GM06990 (cell line): ENCODE measurements around the gene ELF1.
A peak's percentile ranks its signal among the peaks of the same experiment; 100 is the strongest.

ENCODE experiments used
- DNase-seq: peaks from one replicate; pipeline ENCODE4 v3.0.0-alpha.2; 2011; ENCODE audit not compliant: insufficient read length; ENCODE audit errors: extremely low read depth
- H3K27me3 ChIP-seq: replicated peaks from 2 replicates; pipeline ENCODE4 v1.6.0; 2011; ENCODE audit warnings: low read length; ENCODE audit not compliant: control insufficient read depth, insufficient read depth
- H3K36me3 ChIP-seq: 2 replicates; pipeline ENCODE4 v1.5.1; 2011; ENCODE audit warnings: low read length; ENCODE audit not compliant: control insufficient read depth, insufficient read depth
- H3K4me3 ChIP-seq: replicated peaks from 2 replicates; pipeline ENCODE4 v1.5.1; 2011; ENCODE audit warnings: low read depth, mild to moderate bottlenecking, control low read depth, low read length
- CTCF ChIP-seq: IDR thresholded peaks from 2 replicates; pipeline ENCODE4 v1.5.1; 2011; ENCODE audit warnings: low read length, control low read depth, mild to moderate bottlenecking, inconsistent platforms; ENCODE audit not compliant: insufficient read depth, poor library complexity, severe bottlenecking

The ELF1 gene

DNA sequence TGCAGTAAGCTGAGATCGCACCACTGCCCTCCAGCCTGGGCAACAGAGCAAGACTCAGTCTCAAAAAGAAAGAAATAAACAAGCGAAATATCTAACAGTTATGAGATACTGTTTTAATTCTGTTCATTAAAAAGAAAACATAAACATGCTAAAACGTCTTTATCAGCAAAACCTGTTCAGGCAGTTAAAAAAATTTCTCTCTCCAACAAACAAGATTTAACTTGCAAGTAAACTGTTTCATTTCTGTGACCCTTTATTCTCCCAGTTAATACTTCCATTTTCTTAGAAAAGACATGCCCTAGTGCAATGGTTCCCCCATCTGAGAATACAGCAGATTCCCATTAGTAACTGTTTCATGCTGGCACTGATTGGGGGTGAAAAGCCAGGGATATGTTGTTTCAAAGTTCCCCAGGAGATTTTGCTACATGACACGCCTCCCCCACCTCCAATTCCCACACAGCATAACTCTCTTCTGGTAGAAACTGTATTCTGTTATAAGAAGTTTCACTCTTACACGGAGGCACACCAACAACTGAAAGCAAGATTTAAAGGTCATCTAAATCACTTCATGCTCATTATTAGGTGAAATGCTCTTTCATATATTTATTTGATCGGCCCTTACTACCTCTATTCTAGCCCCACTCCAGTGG lies 24.4 kb downstream of the ELF1 start:
- H3K36me3 ChIP-seq: peaks cover 1% of the 10 kb centered on the region; the same call in 1 of the 2 replicates
- H3K4me3 ChIP-seq: peak overlapping the region; percentile 50
- no peaks in the 10 kb centered on the region for H3K27me3 ChIP-seq

GRCh38 chr13:40993987-40994386 lies 25.1 kb downstream of the ELF1 start:
- no peak overlapping the region for H3K4me3 ChIP-seq
- no peaks in the 10 kb centered on the region for H3K27me3 ChIP-seq
- TF ChIP-seq CTCF: no peak
- no peak for DNase-seq
- no peaks in the 10 kb centered on the region; the same call in 1 of the 2 replicates for H3K36me3 ChIP-seq

More for the DNA sequence above, 24.4 kb downstream of the ELF1 start:
- no peak for TF ChIP-seq CTCF
- peak; percentile 59 for DNase-seq

- TF ChIP-seq CTCF: peak; percentile 23
- H3K27me3 ChIP-seq: no peaks in the 10 kb centered on the region
- no peak overlapping the region for H3K4me3 ChIP-seq
- DNase-seq: no peak
- no peaks in the 10 kb centered on the region; the same call in 1 of the 2 replicates for H3K36me3 ChIP-seq
These were observed 26.2 kb downstream of the ELF1 start for GRCh38 chr13:40992678-40993518.

DNA sequence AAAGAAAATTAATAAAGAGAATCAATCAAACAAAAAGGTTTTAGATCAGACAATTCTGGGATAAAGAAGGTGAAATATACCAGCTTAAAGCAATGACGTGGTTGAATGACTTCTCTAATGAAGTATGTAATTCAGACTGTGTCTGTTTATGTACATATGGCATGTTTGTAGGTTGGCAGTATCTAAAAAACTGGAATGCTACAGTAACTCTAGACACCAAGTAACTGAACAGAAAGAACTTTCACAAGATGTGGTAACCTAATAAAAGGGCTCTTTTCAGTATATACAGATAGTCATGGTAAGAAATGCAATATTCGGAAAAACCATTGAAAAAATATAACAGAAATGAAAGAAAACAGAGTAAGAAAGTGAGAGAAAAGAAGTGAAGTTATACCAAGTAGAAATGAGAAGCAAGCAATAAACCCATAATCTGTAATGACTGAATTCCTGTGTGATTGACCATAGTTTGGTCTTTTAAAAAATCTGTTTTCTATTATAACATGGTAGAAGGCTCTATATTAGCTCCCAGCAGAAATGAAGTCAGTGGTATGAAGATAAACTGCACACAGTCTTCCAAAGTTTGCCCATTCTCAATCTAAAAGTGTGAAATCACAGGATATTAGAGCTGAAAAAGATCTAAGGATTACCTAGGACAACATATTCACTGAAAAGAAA lies 31.4 kb downstream of the ELF1 start:
- TF ChIP-seq CTCF: no peak
- H3K4me3 ChIP-seq: no peak overlapping the region
- no peak for DNase-seq

DNA sequence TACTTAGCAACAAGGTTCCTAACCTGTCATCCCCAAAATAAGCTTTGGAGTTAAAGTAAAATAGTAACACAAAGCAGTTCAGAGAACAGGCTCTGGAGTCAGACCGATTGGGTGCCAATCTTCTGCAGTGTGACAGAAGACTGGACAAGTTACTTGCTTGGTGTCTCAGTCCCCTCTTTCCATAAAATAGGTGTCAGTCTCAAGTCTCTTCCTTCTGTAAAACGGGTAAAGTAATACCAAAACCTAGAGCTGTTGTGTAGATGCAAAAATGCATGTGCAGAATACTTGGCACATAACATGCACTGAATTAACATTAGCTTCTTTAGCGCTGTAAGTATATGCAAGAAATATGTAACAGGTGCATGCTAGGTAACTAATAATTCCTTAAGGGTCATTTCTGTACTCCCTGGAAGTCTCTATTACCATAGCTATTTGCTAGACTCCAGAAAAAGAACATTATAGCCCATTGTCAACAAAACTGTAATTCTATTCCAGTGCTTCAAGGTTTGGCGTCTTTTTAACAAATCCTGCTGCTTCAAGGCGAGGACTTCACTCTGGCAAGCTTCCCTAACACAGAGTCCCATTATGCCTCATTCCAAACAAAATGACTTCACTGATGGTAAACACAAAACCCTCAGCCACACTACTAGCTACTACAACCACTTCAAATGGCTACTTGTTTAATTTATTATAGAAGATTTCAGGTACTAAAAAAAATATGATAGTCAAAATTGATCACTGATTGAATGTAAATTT lies 32.8 kb downstream of the ELF1 start:
- no peak for DNase-seq
- no peaks in the 10 kb centered on the region for H3K36me3 ChIP-seq
- TF ChIP-seq CTCF: no peak
- H3K27me3 ChIP-seq: no peaks in the 10 kb centered on the region
- peak overlapping the region; percentile 55 for H3K4me3 ChIP-seq

More for the DNA sequence above, 31.4 kb downstream of the ELF1 start:
- Histone ChIP-seq H3K27me3 (no peaks in the 10 kb centered on the region), H3K36me3 (no peaks in the 10 kb centered on the region)
